ENCODE results near the gene TBC1D9B.

GRCh38 chr5:179868541-179868940, 39.2 kb downstream of the TBC1D9B start:
- TF ChIP-seq, protein P1, sequence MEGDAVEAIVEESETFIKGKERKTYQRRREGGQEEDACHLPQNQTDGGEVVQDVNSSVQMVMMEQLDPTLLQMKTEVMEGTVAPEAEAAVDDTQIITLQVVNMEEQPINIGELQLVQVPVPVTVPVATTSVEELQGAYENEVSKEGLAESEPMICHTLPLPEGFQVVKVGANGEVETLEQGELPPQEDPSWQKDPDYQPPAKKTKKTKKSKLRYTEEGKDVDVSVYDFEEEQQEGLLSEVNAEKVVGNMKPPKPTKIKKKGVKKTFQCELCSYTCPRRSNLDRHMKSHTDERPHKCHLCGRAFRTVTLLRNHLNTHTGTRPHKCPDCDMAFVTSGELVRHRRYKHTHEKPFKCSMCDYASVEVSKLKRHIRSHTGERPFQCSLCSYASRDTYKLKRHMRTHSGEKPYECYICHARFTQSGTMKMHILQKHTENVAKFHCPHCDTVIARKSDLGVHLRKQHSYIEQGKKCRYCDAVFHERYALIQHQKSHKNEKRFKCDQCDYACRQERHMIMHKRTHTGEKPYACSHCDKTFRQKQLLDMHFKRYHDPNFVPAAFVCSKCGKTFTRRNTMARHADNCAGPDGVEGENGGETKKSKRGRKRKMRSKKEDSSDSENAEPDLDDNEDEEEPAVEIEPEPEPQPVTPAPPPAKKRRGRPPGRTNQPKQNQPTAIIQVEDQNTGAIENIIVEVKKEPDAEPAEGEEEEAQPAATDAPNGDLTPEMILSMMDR (IDR thresholded peaks at IDR 0.05), result no peak
- TF ChIP-seq EP300 (IDR thresholded peaks at IDR 0.05), result no peak
- TF ChIP-seq POLR2A (IDR thresholded peaks at IDR 0.05), result no peak
